ENCODE data around the gene DPM2. TPM values are rescaled to one million over a fixed set of nuclear protein-coding genes. Genes with fewer than 3 reads are reported as not detected.

Gene DPM2
- total RNA-seq, 4 donors from 2014 or later = 17.3 to 43.3 (median 35.5) TPM

GRCh38 chr9:127904561-127905003 is 33.1 kb downstream of the DPM2 start:
- no peaks in the 10 kb centered on the region for H3K9me3 ChIP-seq
- DNase-seq = peak; percentile 89 to 94
- peaks cover 42 to 49% of the 10 kb centered on the region in 2 donors for H3K4me1 ChIP-seq
- peaks cover 0 to under 1% of the 10 kb centered on the region in 2 donors for H3K36me3 ChIP-seq
- intact Hi-C loops (cut with DNase I) = no loop called here
- peak overlapping the region; percentile 70 to 83 (median 80) for H3K27ac ChIP-seq
- TF ChIP-seq, protein P1, sequence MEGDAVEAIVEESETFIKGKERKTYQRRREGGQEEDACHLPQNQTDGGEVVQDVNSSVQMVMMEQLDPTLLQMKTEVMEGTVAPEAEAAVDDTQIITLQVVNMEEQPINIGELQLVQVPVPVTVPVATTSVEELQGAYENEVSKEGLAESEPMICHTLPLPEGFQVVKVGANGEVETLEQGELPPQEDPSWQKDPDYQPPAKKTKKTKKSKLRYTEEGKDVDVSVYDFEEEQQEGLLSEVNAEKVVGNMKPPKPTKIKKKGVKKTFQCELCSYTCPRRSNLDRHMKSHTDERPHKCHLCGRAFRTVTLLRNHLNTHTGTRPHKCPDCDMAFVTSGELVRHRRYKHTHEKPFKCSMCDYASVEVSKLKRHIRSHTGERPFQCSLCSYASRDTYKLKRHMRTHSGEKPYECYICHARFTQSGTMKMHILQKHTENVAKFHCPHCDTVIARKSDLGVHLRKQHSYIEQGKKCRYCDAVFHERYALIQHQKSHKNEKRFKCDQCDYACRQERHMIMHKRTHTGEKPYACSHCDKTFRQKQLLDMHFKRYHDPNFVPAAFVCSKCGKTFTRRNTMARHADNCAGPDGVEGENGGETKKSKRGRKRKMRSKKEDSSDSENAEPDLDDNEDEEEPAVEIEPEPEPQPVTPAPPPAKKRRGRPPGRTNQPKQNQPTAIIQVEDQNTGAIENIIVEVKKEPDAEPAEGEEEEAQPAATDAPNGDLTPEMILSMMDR (IDR thresholded peaks at IDR 0.05) = no peak
- TF ChIP-seq POLR2A (IDR thresholded peaks at IDR 0.05) = peak in 1 of 2 donors; percentile 17
- 15 to 18% methylated on average over 9 to 12 of the region's 12 CpGs for WGBS, 2 donors
- no peaks in the 10 kb centered on the region for H3K27me3 ChIP-seq
- H3K4me3 ChIP-seq (replicated peaks in 1 of 3) = no peak overlapping the region

- no peaks in the 10 kb centered on the region for H3K27me3 ChIP-seq
- H3K36me3 ChIP-seq = no peaks in the 10 kb centered on the region
- peak overlapping the region; percentile 70 to 83 (median 80) for H3K27ac ChIP-seq
- intact Hi-C loops (cut with DNase I) = no loop called here
- H3K9me3 ChIP-seq = no peaks in the 10 kb centered on the region
- H3K4me3 ChIP-seq (replicated peaks in 1 of 3) = no peak overlapping the region
- TF ChIP-seq, protein P1 (IDR thresholded peaks at IDR 0.05) = no peak
- peak in 1 of 2 donors; percentile 9 for TF ChIP-seq POLR2A (IDR thresholded peaks at IDR 0.05)
- DNase-seq = peak; percentile 88 to 89
- peaks cover 42 to 49% of the 10 kb centered on the region in 2 donors for H3K4me1 ChIP-seq
- 38 to 39% methylated on average over 13 to 16 of the region's 17 CpGs for WGBS, 2 donors
Measured at GRCh38 chr9:127903557-127904475, 33.8 kb downstream of the DPM2 start.

DNA sequence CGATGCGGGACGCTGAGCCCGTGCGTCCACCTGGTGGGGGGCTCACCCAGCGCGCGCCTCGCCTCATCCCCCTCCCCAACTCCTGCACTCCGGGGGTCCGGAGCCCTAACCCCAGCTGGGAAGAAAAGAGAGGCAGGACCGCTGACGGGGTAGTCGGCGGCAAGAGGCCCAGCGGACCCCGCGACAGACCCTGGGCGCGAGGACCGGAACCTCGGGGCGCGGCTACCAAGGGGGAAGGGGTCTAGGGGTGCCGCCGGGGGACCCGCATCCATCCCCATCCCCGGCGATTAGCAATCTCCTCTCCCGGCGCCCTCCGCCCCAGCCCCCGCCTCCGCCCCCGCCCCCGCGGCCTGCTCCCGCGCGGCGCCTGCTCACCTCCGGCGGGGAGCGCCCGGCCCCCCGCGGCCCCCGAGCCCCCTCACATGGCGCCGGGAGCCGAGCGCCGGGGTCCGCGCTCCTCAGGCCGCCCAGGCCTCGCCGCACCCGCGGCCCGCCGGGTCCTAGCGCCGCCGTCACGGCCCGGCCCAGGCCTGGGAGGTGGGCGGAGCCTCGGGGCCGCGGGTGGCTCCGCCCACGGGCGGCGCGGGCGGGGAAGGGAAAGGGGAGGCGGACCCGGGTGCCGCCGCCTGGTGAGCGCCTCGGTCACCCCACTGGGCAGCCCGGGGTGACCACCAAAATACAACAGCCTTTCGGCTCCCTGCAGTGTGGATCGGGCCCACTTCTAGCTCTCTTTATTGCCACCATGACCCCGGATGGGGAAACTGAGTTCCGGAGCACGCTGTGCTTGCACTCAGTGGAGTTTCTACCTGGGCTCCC is 38.3 kb downstream of the DPM2 start, which contains the start of gene ST6GALNAC6:
TSS of gene ST6GALNAC6 (minus strand) at position 476 of the 816 bp plus-strand sequence. CDS start 1,622 bp downstream, outside the sequence.
- 2 to 3% methylated on average over 9 to 12 of the region's 89 CpGs for WGBS, 2 donors
- peak; percentile 67 to 72 for DNase-seq
- H3K4me3 ChIP-seq (replicated peaks in 1 of 3) = peak within 1 kb of the TSS; percentile 84 to 94 (median 87)
- H3K4me1 ChIP-seq = peaks cover 30 to 34% of the 10 kb centered on the region in 2 donors
- TF ChIP-seq, protein P1 (IDR thresholded peaks at IDR 0.05) = no peak
- peak in 1 of 2 donors; percentile 59 for TF ChIP-seq POLR2A (IDR thresholded peaks at IDR 0.05)
- no peaks in the 10 kb centered on the region for H3K27me3 ChIP-seq
- H3K9me3 ChIP-seq = no peaks in the 10 kb centered on the region
- peak within 1 kb of the TSS; percentile 88 to 92 (median 91) for H3K27ac ChIP-seq
- H3K36me3 ChIP-seq = peaks cover 10 to 17% of the 10 kb centered on the region in 2 donors
- intact Hi-C loops (cut with DNase I) = no loop called here

DNA sequence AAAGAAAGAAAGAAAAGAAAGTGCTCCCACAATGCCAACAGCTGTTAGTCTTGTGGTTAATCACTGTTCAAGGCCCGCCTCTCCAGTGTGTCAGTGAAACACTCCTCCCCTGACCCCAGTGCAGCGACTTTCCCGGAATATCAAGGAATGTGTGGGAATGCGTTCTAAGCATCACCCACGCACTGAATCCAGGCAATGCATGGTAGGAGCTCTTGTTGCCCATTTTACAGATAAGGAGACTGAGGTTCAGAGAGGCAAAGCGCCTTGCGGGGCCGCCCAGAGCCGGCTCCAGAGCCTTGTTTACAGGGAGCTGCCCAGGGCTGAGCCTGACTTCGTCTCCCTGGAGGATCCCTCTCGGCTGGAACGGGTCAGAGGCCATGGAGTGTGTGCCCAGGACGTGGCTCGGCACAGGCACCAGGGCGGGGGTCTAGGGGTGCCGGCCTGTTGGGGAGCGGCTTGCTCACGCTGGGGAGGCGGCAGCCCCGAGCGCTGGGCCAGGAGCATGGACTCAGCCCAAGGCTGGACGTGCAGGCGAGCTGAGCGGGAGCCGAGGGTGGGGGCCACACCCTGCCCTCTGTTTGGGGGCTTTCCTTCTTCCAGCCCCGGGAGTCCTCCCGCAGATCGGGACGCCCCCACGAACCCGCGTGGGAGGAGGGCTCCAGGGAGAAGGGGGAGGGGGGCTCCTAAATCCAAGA is 39.1 kb downstream of the DPM2 start:
- intact Hi-C loops (cut with DNase I) = no loop called here
- peak overlapping the region; percentile 84 to 94 (median 87) for H3K4me3 ChIP-seq (replicated peaks in 1 of 3)
- peaks cover 22 to 27% of the 10 kb centered on the region in 2 donors for H3K4me1 ChIP-seq
- H3K9me3 ChIP-seq = no peaks in the 10 kb centered on the region
- H3K27ac ChIP-seq = peak overlapping the region; percentile 88 to 92 (median 91)
- H3K27me3 ChIP-seq = no peaks in the 10 kb centered on the region
- WGBS, 2 donors = 33 to 48% methylated on average over 7 to 21 of the region's 32 CpGs
- DNase-seq = peak in 1 of 2 donors; percentile 44
- TF ChIP-seq POLR2A (IDR thresholded peaks at IDR 0.05) = no peak
- TF ChIP-seq, protein P1 (IDR thresholded peaks at IDR 0.05) = no peak
- H3K36me3 ChIP-seq = peaks cover 18 to 24% of the 10 kb centered on the region in 2 donors

Data from thyroid gland (tissue), 4 donors.